H1 (cell line): ENCODE measurements around the gene ULBP3. TPM values are rescaled to one million over a fixed set of nuclear protein-coding genes. Genes with fewer than 3 reads are reported as not detected.
"Not testable (repeated sequence)": the region's sequence is repeated elsewhere in the genome, so short reads cannot be mapped to it uniquely, and the experiment has no call there.

Experiments
- CTCF ChIA-PET: fragments of 300-600 bp; sonication (Branson Sonifier 250); formaldehyde crosslinking; loops from one replicate; lab custom pipeline; 2021; ENCODE audit not compliant: partially characterized antibody; lab: Charles Lee
- POLR2A ChIA-PET: fragments of 300-600 bp; sonication (Branson Sonifier 250); formaldehyde crosslinking; loops from one replicate; lab custom pipeline; 2021; ENCODE audit warnings: inconsistent platforms; ENCODE audit not compliant: partially characterized antibody; lab: Charles Lee
- DNase-seq, 2 experiments: peaks; one replicate each; pipeline versions ENCODE4 v3.0.0 to v3.0.0-alpha.2; 2010 to 2022; ENCODE audit warnings: low spot score in 2 of 2, low read depth in 1 of 2, mixed read lengths in 1 of 2
- FAIRE-seq: peaks from 2 replicates; lab custom pipeline; 2011; peaks lifted over from hg19 to GRCh38; lab: Jason Lieb, UNC
- H2AFZ ChIP-seq: 2 replicates; pipeline ENCODE4 v1.8.1; 2012; ENCODE audit warnings: low read length, inconsistent platforms
- H2AK5ac ChIP-seq: 2 replicates; pipeline ENCODE4 v1.6.1; 2013; ENCODE audit warnings: low read depth, low read length
- H2BK120ac ChIP-seq: replicated peaks from 2 replicates; pipeline ENCODE3; 2013; ENCODE audit warnings: low read depth, low read length, inconsistent platforms
- H2BK12ac ChIP-seq: 2 replicates; pipeline ENCODE4 v1.6.1; 2013; ENCODE audit warnings: low read depth, low read length
- H2BK15ac ChIP-seq: 2 replicates; pipeline ENCODE4 v1.6.1; 2013; ENCODE audit warnings: low read length
- H2BK20ac ChIP-seq: 2 replicates; pipeline ENCODE4 v1.6.1; 2013; ENCODE audit warnings: low read length
- H2BK5ac ChIP-seq: 2 replicates; pipeline ENCODE4 v1.6.1; 2013; ENCODE audit warnings: low read depth, low read length
- H3K14ac ChIP-seq: 2 replicates; pipeline ENCODE4 v1.6.1; 2013; ENCODE audit warnings: inconsistent platforms; ENCODE audit not compliant: insufficient read length
- H3K18ac ChIP-seq: 2 replicates; pipeline ENCODE4 v1.6.1; 2013; ENCODE audit warnings: low read length; ENCODE audit errors: extremely low read depth
- H3K23ac ChIP-seq: 2 replicates; pipeline ENCODE4 v1.6.1; 2013; ENCODE audit warnings: inconsistent platforms; ENCODE audit not compliant: insufficient read length
- H3K23me2 ChIP-seq: 2 replicates; pipeline ENCODE4 v1.6.1; 2013; ENCODE audit warnings: low read depth, low read length
- H3K27ac ChIP-seq: 2 replicates; pipeline ENCODE4 v1.6.1; 2011; ENCODE audit warnings: low read depth, low read length, inconsistent platforms
- H3K27me3 ChIP-seq, 4 experiments: replicated peaks in 1 of 4; 1 replicate in 1 of 4; 2 replicates in 3 of 4; pipeline versions ENCODE4 v1.6.1 to v1.8.1; 2011 to 2013; ENCODE audit warnings: low read length in 3 of 4, mild to moderate bottlenecking in 3 of 4, inconsistent platforms in 2 of 4, mixed read lengths in 2 of 4, moderate library complexity in 1 of 4; ENCODE audit not compliant: control insufficient read depth in 3 of 4, insufficient read depth in 3 of 4; ENCODE audit errors: extremely low read depth in 1 of 4
- H3K36me3 ChIP-seq, 4 experiments: 2 replicates each; pipeline versions ENCODE4 v1.6.1 to v1.8.1; 2011 to 2013; ENCODE audit warnings: mild to moderate bottlenecking in 4 of 4, low read length in 3 of 4, moderate library complexity in 2 of 4, control low read depth in 1 of 4, inconsistent platforms in 1 of 4; ENCODE audit not compliant: insufficient read depth in 4 of 4, control insufficient read depth in 2 of 4
- H3K4ac ChIP-seq: replicated peaks from 2 replicates; pipeline ENCODE3; 2013; ENCODE audit warnings: low read length, low read depth, mixed read lengths, inconsistent platforms; ENCODE audit not compliant: insufficient read length
- H3K4me1 ChIP-seq, 4 experiments: replicated peaks in 1 of 4; 1 replicate in 1 of 4; 2 replicates in 3 of 4; pipeline versions ENCODE4 v1.6.1 to v1.8.1; 2011 to 2013; ENCODE audit warnings: low read length in 3 of 4, inconsistent platforms in 2 of 4, mixed read lengths in 1 of 4; ENCODE audit not compliant: insufficient read depth in 4 of 4, control insufficient read depth in 3 of 4
- H3K4me2 ChIP-seq, 2 experiments: 2 replicates each; pipeline versions ENCODE4 v1.6.1 to v1.8.1; 2011 to 2013; ENCODE audit warnings: low read depth in 2 of 2, low read length in 2 of 2, control low read depth in 1 of 2, inconsistent platforms in 1 of 2, mild to moderate bottlenecking in 1 of 2; ENCODE audit not compliant: insufficient read depth in 1 of 2
- H3K4me3 ChIP-seq, 4 experiments: fragments of 200-600, 300-600 bp in 1 of 4; sonication (generic), shearing (Covaris generic), sonication (Bioruptor Twin) in 1 of 4; 2 replicates each; pipeline versions ENCODE4 v1.5.1 to v1.8.1; 2011 to 2016; ENCODE audit warnings: low read length in 4 of 4, low read depth in 3 of 4, control low read depth in 2 of 4, inconsistent platforms in 2 of 4, mild to moderate bottlenecking in 2 of 4, mixed read lengths in 1 of 4, moderate library complexity in 1 of 4; ENCODE audit not compliant: insufficient read depth in 2 of 4; ENCODE audit errors: extremely low read depth in 1 of 4
- H3K56ac ChIP-seq: replicated peaks from 2 replicates; pipeline ENCODE3; 2013; ENCODE audit warnings: low read depth, mild to moderate bottlenecking, mixed read lengths, low read length, inconsistent platforms; ENCODE audit not compliant: insufficient read length
- H3K79me1 ChIP-seq: 2 replicates; pipeline ENCODE4 v1.6.1; 2013; ENCODE audit warnings: low read depth, low read length, control low read depth
- H3K79me2 ChIP-seq, 2 experiments: 2 replicates each; pipeline versions ENCODE4 v1.6.1 to v1.8.1; 2012 to 2013; ENCODE audit warnings: low read length in 2 of 2, mild to moderate bottlenecking in 2 of 2, inconsistent platforms in 1 of 2; ENCODE audit not compliant: insufficient read depth in 2 of 2, control insufficient read depth in 1 of 2
- H3K9ac ChIP-seq, 4 experiments: replicated peaks in 1 of 4; 1 replicate in 1 of 4; 2 replicates in 3 of 4; pipeline versions ENCODE4 v1.6.1 to v1.8.1; 2011 to 2013; ENCODE audit warnings: low read depth in 3 of 4, low read length in 3 of 4, control low read depth in 2 of 4, mild to moderate bottlenecking in 2 of 4, moderate library complexity in 2 of 4, inconsistent platforms in 1 of 4; ENCODE audit errors: extremely low read depth in 1 of 4
- H3K9me3 ChIP-seq, 2 experiments: 2 replicates each; pipeline versions ENCODE4 v1.6.1 to v1.8.1; 2012 to 2013; ENCODE audit warnings: mild to moderate bottlenecking in 2 of 2, moderate library complexity in 2 of 2, control low read depth in 1 of 2, inconsistent platforms in 1 of 2, low read depth in 1 of 2, low read length in 1 of 2, mixed read lengths in 1 of 2; ENCODE audit not compliant: insufficient read depth in 2 of 2
- H4K20me1 ChIP-seq, 2 experiments: replicated peaks in 1 of 2; 2 replicates each; pipeline versions ENCODE3 to v1.8.1; 2011 to 2013; ENCODE audit warnings: inconsistent platforms in 2 of 2, low read length in 2 of 2, mild to moderate bottlenecking in 1 of 2; ENCODE audit not compliant: insufficient read depth in 2 of 2, control insufficient read depth in 1 of 2
- H4K5ac ChIP-seq: 2 replicates; pipeline ENCODE4 v1.6.1; 2013; ENCODE audit warnings: low read length, low read depth, mixed read lengths, inconsistent platforms; ENCODE audit not compliant: insufficient read length
- H4K8ac ChIP-seq: 2 replicates; pipeline ENCODE4 v1.8.0; 2013; ENCODE audit warnings: mild to moderate bottlenecking, moderate library complexity, low read length, inconsistent platforms; ENCODE audit not compliant: insufficient read depth; ENCODE audit errors: extremely low read depth
- H4K91ac ChIP-seq: replicated peaks from 2 replicates; pipeline ENCODE3; 2013; ENCODE audit warnings: low read length, mixed read lengths, inconsistent platforms; ENCODE audit not compliant: insufficient read length
- EZH2 ChIP-seq: fragments of 200-600 bp; sonication (generic); IDR thresholded peaks from 2 replicates; pipeline ENCODE4 v1.7.1; 2012; ENCODE audit warnings: low read depth, mild to moderate bottlenecking, moderate library complexity, low read length, inconsistent platforms; ENCODE audit not compliant: severe bottlenecking
- RNF2 ChIP-seq: fragments of 200-900, 300-1000 bp; sonication (generic); IDR thresholded peaks from 2 replicates; pipeline ENCODE4 v1.7.1; 2016; ENCODE audit warnings: borderline replicate concordance, low read depth, mild to moderate bottlenecking, antibody characterized with exemption, low read length; ENCODE audit not compliant: poor library complexity, severe bottlenecking; ENCODE audit errors: missing control alignments
- WGBS, 2 experiments: shearing (Covaris generic) in 1 of 2; methylation state at CpG; one replicate each; pipeline versions ENCODE4 v1.1.6 to v1.1.7; 2013 to 2015; ENCODE audit warnings: low lambda C conversion rate in 2 of 2, mixed read lengths in 2 of 2, inconsistent platforms in 1 of 2, low coverage in 1 of 2, missing lambda C conversion rate in 1 of 2; ENCODE audit not compliant: insufficient replicate concordance in 2 of 2, insufficient coverage in 1 of 2, insufficient read length in 1 of 2; ENCODE audit errors: extremely low coverage in 1 of 2, missing lambda C conversion rate in 1 of 2; 5-methylcytosine and 5-hydroxymethylcytosine counted together
- polyA plus RNA-seq, 7 experiments: library from polyadenylated mRNA; depleted of rRNA in 3 of 7; stranded (reverse) in 5 of 7; unstranded in 2 of 7; fragments of >200 nt in 5 of 7; fragments of 200-250 nt in 2 of 7; gene quantifications; 1 replicate in 5 of 7; 2 replicates in 1 of 7; 4 replicates in 1 of 7; pipeline versions ENCODE4 v1.2.1 to v1.2.3, GENCODE V29; 2011 to 2013; ENCODE audit warnings: missing spikeins in 2 of 7, mixed read lengths in 2 of 7
- total RNA-seq: library from RNA; stranded (reverse); fragmentation: NEBNext Ultra II Directional; extraction: Animal tissue kit (Norgen Biotek cat#: 25700); gene quantifications from 2 replicates; pipeline ENCODE4 v1.2.1, GENCODE V29; 2021

The ULBP3 gene
- total and polyA plus RNA-seq, 2 of the 8 experiments (the other 6 are each of a cell fraction or from before 2014, with no cell fraction given): 1.9 to 4.2 TPM

GRCh38 chr6:150012846-150013784, 55.8 kb downstream of the ULBP3 start:
- DNase-seq, H3K4ac ChIP-seq, H3K9ac ChIP-seq, H3K36me3 ChIP-seq, H2AK5ac ChIP-seq, H3K14ac ChIP-seq, H2BK120ac ChIP-seq, H2BK20ac ChIP-seq, H4K8ac ChIP-seq, H3K79me1 ChIP-seq, H4K91ac ChIP-seq, H3K79me2 ChIP-seq, H3K23me2 ChIP-seq, H2BK15ac ChIP-seq, H2AFZ ChIP-seq, H3K4me1 ChIP-seq, H2BK5ac ChIP-seq, H2BK12ac ChIP-seq, H3K9me3 ChIP-seq, H3K18ac ChIP-seq, H4K5ac ChIP-seq, H3K23ac ChIP-seq, H3K4me3 ChIP-seq, FAIRE-seq, H3K27ac ChIP-seq, H3K4me2 ChIP-seq, H4K20me1 ChIP-seq, POLR2A ChIA-PET, H3K56ac ChIP-seq: not testable (repeated sequence)
- CTCF ChIA-PET: interaction anchor here (1.1 kb wide), 1 partner anchor 173 kb away, joined by 3 read pairs; no protein-coding TSS in a partner anchor
- TF ChIP-seq EZH2 (peak; percentile 15), RNF2 (peak; percentile 55)
- peaks cover 39 to 73% (median 57%) of the 10 kb centered on the region in 4 experiments for H3K27me3 ChIP-seq
- 47% methylated on average over 8 of the region's 8 CpGs; no CpG with 5 or more reads in 1 of the 2 experiments for WGBS, 2 experiments
